Kidney epithelial cell (primary cell): ENCODE measurements around the gene GLTPD2. TPM values are rescaled to one million over a fixed set of nuclear protein-coding genes. Genes with fewer than 3 reads are reported as not detected.

Experiments used
- DNase-seq: peaks from one replicate; pipeline ENCODE4 v3.0.0-alpha.2; 2010; ENCODE audit warnings: low read depth
- H3K27me3 ChIP-seq: 2 replicates; pipeline ENCODE4 v1.6.0; 2011; ENCODE audit warnings: low read length; ENCODE audit not compliant: control insufficient read depth, insufficient read depth
- H3K36me3 ChIP-seq: 2 replicates; pipeline ENCODE4 v1.5.1; 2011; ENCODE audit warnings: low read length; ENCODE audit not compliant: control insufficient read depth, insufficient read depth
- H3K4me3 ChIP-seq: 2 replicates; pipeline ENCODE4 v1.5.1; 2011; ENCODE audit warnings: low read depth, mild to moderate bottlenecking, control low read depth, low read length
- CTCF ChIP-seq: IDR thresholded peaks from 2 replicates; pipeline ENCODE4 v1.5.1; 2011; ENCODE audit warnings: mild to moderate bottlenecking, moderate library complexity, low read length, control low read depth, inconsistent platforms; ENCODE audit not compliant: insufficient read depth, poor library complexity, severe bottlenecking
- total RNA-seq: library from RNA; depleted of rRNA; stranded (reverse); fragments of >200 nt; gene quantifications from 2 replicates; pipeline ENCODE4 v1.2.3, GENCODE V29; 2015

Gene GLTPD2
- total RNA-seq, 1 donor from 2014 or later, result not detected

GRCh38 chr17:4766201-4766600 lies 22.6 kb upstream of the GLTPD2 start:
- Histone ChIP-seq H3K27me3 (peaks cover 2% of the 10 kb centered on the region), H3K36me3 (no peaks in the 10 kb centered on the region), H3K4me3 (no peak overlapping the region)
- no peak for DNase-seq
- no peak for TF ChIP-seq CTCF

GRCh38 chr17:4766723-4767122 lies 22.0 kb upstream of the GLTPD2 start:
- no peak overlapping the region for H3K4me3 ChIP-seq
- H3K36me3 ChIP-seq, result no peaks in the 10 kb centered on the region
- H3K27me3 ChIP-seq, result peaks cover 3% of the 10 kb centered on the region
- no peak for DNase-seq
- no peak for TF ChIP-seq CTCF

GRCh38 chr17:4768298-4768697 lies 20.5 kb upstream of the GLTPD2 start:
- H3K27me3 ChIP-seq, result peaks cover 6% of the 10 kb centered on the region
- H3K36me3 ChIP-seq, result no peaks in the 10 kb centered on the region
- no peak for TF ChIP-seq CTCF
- no peak for DNase-seq
- H3K4me3 ChIP-seq, result no peak overlapping the region

- DNase-seq, result no peak
- H3K27me3 ChIP-seq, result peaks cover 6% of the 10 kb centered on the region
- H3K4me3 ChIP-seq, result no peak overlapping the region
- H3K36me3 ChIP-seq, result no peaks in the 10 kb centered on the region
- TF ChIP-seq CTCF, result no peak
Observed at GRCh38 chr17:4769628-4770027, 19.1 kb upstream of the GLTPD2 start.

GRCh38 chr17:4771519-4772234 lies 17.1 kb upstream of the GLTPD2 start, which contains the start of gene TM4SF5:
TM4SF5 (plus strand) TSS chr17:4771886; CDS start chr17:4771923, 37 bp downstream.
- Histone ChIP-seq H3K36me3 (no peaks in the 10 kb centered on the region), H3K27me3 (peaks cover 6% of the 10 kb centered on the region), H3K4me3 (no peak within 1 kb of the TSS)
- no peak for TF ChIP-seq CTCF
- no peak for DNase-seq

- H3K4me3 ChIP-seq, result no peak overlapping the region
- no peak for TF ChIP-seq CTCF
- H3K27me3 ChIP-seq, result peaks cover 6% of the 10 kb centered on the region
- no peaks in the 10 kb centered on the region for H3K36me3 ChIP-seq
- DNase-seq, result no peak
Observed at GRCh38 chr17:4772235-4772613, 16.5 kb upstream of the GLTPD2 start.
